ENCODE data around the gene VPS26C. TPM values are rescaled to one million over a fixed set of nuclear protein-coding genes. Genes with fewer than 3 reads are reported as not detected.
A peak's percentile ranks its signal among the peaks of the same experiment; 100 is the strongest.
"Not testable (repeated sequence)": the region's sequence is repeated elsewhere in the genome, so short reads cannot be mapped to it uniquely, and the experiment has no call there.

The VPS26C gene
- total and polyA plus RNA-seq, 12 donors: 22.3 to 57.5 (median 46.3) TPM

DNA sequence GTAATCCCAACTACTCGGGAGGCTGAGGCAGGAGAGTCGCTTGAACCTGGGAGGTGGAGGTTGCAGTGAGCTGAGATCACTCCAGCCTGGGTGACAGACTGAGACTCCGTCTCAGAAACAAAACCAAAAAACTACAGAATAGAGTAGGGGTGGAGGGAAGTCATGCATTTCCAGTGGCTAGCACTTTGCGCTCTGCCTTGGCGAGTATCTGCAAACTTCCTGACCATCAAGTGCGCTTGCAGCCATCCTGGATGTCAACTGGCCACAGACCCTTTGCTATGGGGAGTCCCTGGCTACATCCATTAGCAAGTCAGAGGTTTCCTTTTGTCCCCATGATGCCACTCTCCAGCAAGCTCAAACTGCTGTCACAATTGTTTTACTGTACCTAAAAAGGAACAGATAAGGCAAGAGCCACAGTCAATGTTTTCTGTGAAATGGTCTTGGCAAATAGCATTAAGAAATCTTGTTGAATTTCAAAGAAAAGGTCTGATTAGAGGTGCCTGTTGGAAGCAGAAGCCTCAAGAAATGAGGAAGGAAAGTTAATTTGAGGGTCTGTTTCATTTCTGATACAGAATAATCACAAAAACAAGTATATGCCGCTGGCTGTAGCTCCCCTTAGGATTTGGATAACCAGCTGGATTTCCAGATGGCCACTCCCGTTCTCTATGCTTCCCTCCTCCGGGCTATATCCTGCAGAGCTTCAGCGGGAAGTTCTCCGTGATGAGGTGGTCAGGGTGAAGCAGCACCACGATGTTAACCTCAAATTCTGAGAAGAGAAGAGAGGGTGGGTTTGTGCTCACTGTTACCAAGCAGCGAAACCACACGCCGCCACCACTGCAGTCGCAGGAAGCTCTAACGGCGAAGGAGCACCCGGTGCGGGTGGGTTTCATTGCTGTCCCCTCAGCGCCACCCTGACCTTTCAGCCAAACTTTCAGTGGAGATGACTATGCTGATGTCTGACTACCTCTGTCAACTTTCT is 42.0 kb downstream of the VPS26C start:
- Histone ChIP-seq H3K9me3 (no peaks in the 10 kb centered on the region), H3K27me3 (no peaks in the 10 kb centered on the region), H3K36me3 (peaks cover 0 to 75% (median 55%) of the 10 kb centered on the region in 9 donors), H3K27ac (peak overlapping the region in 1 of 10 donors; percentile 34), H3K4me1 (peaks cover 0 to 9% (median 2%) of the 10 kb centered on the region in 9 donors), H3K4me3 (no peak overlapping the region)
- WGBS, 2 donors: 87 to 93% methylated on average over 21 of the region's 21 CpGs
- ATAC-seq: no peak
- no peak for DNase-seq
- TF ChIP-seq, protein P1, sequence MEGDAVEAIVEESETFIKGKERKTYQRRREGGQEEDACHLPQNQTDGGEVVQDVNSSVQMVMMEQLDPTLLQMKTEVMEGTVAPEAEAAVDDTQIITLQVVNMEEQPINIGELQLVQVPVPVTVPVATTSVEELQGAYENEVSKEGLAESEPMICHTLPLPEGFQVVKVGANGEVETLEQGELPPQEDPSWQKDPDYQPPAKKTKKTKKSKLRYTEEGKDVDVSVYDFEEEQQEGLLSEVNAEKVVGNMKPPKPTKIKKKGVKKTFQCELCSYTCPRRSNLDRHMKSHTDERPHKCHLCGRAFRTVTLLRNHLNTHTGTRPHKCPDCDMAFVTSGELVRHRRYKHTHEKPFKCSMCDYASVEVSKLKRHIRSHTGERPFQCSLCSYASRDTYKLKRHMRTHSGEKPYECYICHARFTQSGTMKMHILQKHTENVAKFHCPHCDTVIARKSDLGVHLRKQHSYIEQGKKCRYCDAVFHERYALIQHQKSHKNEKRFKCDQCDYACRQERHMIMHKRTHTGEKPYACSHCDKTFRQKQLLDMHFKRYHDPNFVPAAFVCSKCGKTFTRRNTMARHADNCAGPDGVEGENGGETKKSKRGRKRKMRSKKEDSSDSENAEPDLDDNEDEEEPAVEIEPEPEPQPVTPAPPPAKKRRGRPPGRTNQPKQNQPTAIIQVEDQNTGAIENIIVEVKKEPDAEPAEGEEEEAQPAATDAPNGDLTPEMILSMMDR (IDR thresholded peaks at IDR 0.05): no peak
- intact Hi-C loops (cut with DNase I): loop anchor here in 3 of 10 donors (5.0 to 10.0 kb wide), 4 partner anchors 42 to 360 kb away; partner anchors contain the start of genes DYRK1A (in 2 of the 3) and VPS26C (in 1 of the 3)

- intact Hi-C loops (cut with DNase I): loop anchor here in 3 of 10 donors (5.0 to 10.0 kb wide), 4 partner anchors 43 to 361 kb away; partner anchors contain the start of genes DYRK1A (in 2 of the 3) and VPS26C (in 1 of the 3)
- Histone ChIP-seq H3K36me3 (peaks cover 0 to 62% (median 55%) of the 10 kb centered on the region in 9 donors), H3K27ac (peak overlapping the region in 2 of 10 donors; percentile 24 to 34), H3K4me1 (peaks cover 0 to 16% (median 9%) of the 10 kb centered on the region in 9 donors), H3K9me3 (no peaks in the 10 kb centered on the region), H3K27me3 (no peaks in the 10 kb centered on the region), H3K4me3 (no peak overlapping the region)
- 85 to 100% methylated on average over 2 of the region's 2 CpGs for WGBS, 2 donors
- DNase-seq (no peak), ATAC-seq (no peak)
- TF ChIP-seq, protein P1 (IDR thresholded peaks at IDR 0.05): no peak
Observed at GRCh38 chr21:37223804-37224345, 43.3 kb downstream of the VPS26C start.

GRCh38 chr21:37222248-37222647 is 44.9 kb downstream of the VPS26C start:
- intact Hi-C loops (cut with DNase I): loop anchor here in 3 of 10 donors (5.0 to 10.0 kb wide), 4 partner anchors 45 to 363 kb away; partner anchors contain the start of genes DYRK1A (in 2 of the 3) and VPS26C (in 1 of the 3)
- 88 to 93% methylated on average over 2 to 3 of the region's 3 CpGs for WGBS, 2 donors

GRCh38 chr21:37220981-37221664 is 46.0 kb downstream of the VPS26C start:
- H3K36me3 ChIP-seq: peaks cover 0 to 35% (median 29%) of the 10 kb centered on the region in 9 donors
- no peaks in the 10 kb centered on the region for H3K27me3 ChIP-seq
- TF ChIP-seq, protein P1 (IDR thresholded peaks at IDR 0.05): peak in 7 of 9 donors; percentile 42 to 75 (median 66)
- peak overlapping the region; percentile 47 to 76 (median 64) for H3K4me3 ChIP-seq
- peak overlapping the region; percentile 76 to 91 (median 85) for H3K27ac ChIP-seq
- WGBS, 2 donors: 6 to 7% methylated on average over 46 of the region's 46 CpGs
- H3K9me3 ChIP-seq: no peaks in the 10 kb centered on the region
- ATAC-seq: peak; percentile 95 to 98 (median 98)
- intact Hi-C loops (cut with DNase I): loop anchor here in 5 of 10 donors (1.0 to 10.0 kb wide), 10 partner anchors 46 to 364 kb away; partner anchors contain the start of genes DYRK1A (in 3 of the 5) and VPS26C (in 3 of the 5)
- peak; percentile 95 for DNase-seq
- H3K4me1 ChIP-seq: peaks cover 0 to 16% (median 9%) of the 10 kb centered on the region in 9 donors

More at GRCh38 chr21:37222248-37222647, 44.9 kb downstream of the VPS26C start:
- not testable (repeated sequence) for H3K27me3 ChIP-seq, DNase-seq, H3K27ac ChIP-seq, H3K9me3 ChIP-seq, H3K4me3 ChIP-seq, ATAC-seq
- peaks cover 0 to 46% (median 40%) of the 10 kb centered on the region in 9 donors for H3K36me3 ChIP-seq
- peaks cover 0 to 16% (median 9%) of the 10 kb centered on the region in 9 donors for H3K4me1 ChIP-seq
